ENCODE measurements around the gene RGS1.

DNA sequence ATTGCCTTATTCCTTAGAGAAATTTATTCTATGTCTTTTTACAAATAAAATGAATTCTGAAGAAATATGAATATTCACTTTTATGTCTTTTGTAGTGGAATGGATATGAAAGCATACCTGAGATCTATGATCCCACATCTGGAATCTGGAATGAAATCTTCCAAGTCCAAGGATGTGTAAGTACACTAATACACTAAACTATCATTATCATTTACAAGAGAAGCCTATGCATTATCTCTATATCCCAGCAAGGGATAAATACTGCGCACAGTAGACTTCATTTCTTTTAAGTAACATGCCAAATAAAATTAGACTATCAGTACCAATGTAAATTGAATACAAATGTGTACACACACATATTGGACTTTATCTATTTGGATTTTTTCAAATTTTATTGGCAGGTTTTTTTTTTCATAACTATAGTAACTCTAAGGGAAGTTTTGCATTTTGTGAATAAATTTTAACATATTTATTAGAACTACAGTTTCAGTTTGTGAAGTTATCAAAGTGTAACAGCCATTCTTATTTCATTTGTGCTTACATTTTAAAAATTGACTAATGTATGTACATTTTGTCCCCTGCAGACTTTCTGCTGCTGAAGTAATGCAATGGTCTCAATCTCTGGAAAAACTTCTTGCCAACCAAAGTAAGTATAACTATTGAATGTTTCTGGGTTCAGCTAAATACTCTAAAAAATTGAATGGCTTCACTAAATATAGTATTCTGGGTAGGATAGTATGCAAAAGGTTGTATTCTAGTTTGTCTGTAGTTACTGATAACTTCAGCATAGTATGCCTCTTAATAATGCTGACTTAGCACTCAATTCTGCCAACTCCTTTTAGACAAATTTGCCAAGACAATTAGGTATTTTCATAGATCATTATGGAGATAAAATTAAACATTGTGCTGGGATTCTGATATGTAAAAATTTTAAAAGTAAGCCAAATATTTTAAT lies 894 bp downstream of the RGS1 start:
- TF ChIP-seq EZH2 (IDR thresholded peaks at IDR 0.05) (no peak), POLR2A (IDR thresholded peaks at IDR 0.05; ENCODE audit: borderline replicate concordance, extremely low read depth, insufficient read depth, insufficient read length) (no peak), ZNF274 (IDR thresholded peaks at IDR 0.05; ENCODE audit: low read depth, low read length) (no peak), SIN3A (IDR thresholded peaks at IDR 0.05; ENCODE audit: low read depth) (no peak)
- TF ChIP-seq, protein P1, sequence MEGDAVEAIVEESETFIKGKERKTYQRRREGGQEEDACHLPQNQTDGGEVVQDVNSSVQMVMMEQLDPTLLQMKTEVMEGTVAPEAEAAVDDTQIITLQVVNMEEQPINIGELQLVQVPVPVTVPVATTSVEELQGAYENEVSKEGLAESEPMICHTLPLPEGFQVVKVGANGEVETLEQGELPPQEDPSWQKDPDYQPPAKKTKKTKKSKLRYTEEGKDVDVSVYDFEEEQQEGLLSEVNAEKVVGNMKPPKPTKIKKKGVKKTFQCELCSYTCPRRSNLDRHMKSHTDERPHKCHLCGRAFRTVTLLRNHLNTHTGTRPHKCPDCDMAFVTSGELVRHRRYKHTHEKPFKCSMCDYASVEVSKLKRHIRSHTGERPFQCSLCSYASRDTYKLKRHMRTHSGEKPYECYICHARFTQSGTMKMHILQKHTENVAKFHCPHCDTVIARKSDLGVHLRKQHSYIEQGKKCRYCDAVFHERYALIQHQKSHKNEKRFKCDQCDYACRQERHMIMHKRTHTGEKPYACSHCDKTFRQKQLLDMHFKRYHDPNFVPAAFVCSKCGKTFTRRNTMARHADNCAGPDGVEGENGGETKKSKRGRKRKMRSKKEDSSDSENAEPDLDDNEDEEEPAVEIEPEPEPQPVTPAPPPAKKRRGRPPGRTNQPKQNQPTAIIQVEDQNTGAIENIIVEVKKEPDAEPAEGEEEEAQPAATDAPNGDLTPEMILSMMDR (IDR thresholded peaks at IDR 0.05 in 2 of 3, conservative IDR thresholded peaks at IDR 0.05 in 1 of 3; ENCODE audit: borderline replicate concordance in 1 of 3, insufficient read depth in 1 of 3, low read depth in 2 of 3, low read length in 2 of 3), result no peak

Measured in HCT116 (cell line).